ENCODE data around the gene STK32B.

The STK32B gene

GRCh38 chr4:5040856-5041620 is 10.2 kb upstream of the STK32B start:
- TF ChIP-seq GATA3 (IDR thresholded peaks at IDR 0.05; ENCODE audit: low read depth, low read length) = no peak
- no peak for TF ChIP-seq GATA2 (IDR thresholded peaks at IDR 0.05; ENCODE audit: low read depth, low read length)

GRCh38 chr4:5041699-5042098 is 9.6 kb upstream of the STK32B start:
- TF ChIP-seq GATA2 (IDR thresholded peaks at IDR 0.05; ENCODE audit: low read depth, low read length) (no peak), GATA3 (IDR thresholded peaks at IDR 0.05; ENCODE audit: low read depth, low read length) (no peak)

- TF ChIP-seq GATA3 (IDR thresholded peaks at IDR 0.05; ENCODE audit: low read depth, low read length) (no peak), GATA2 (IDR thresholded peaks at IDR 0.05; ENCODE audit: low read depth, low read length) (no peak)
Measured at GRCh38 chr4:5043579-5043978, 7.7 kb upstream of the STK32B start.

- TF ChIP-seq GATA3 (IDR thresholded peaks at IDR 0.05; ENCODE audit: low read depth, low read length) (no peak), GATA2 (IDR thresholded peaks at IDR 0.05; ENCODE audit: low read depth, low read length) (no peak)
Measured at GRCh38 chr4:5044341-5044740, 6.9 kb upstream of the STK32B start.

GRCh38 chr4:5045097-5045496 is 6.2 kb upstream of the STK32B start:
- TF ChIP-seq GATA2 (IDR thresholded peaks at IDR 0.05; ENCODE audit: low read depth, low read length) = no peak
- no peak for TF ChIP-seq GATA3 (IDR thresholded peaks at IDR 0.05; ENCODE audit: low read depth, low read length)

- no peak for TF ChIP-seq GATA3 (IDR thresholded peaks at IDR 0.05; ENCODE audit: low read depth, low read length)
- TF ChIP-seq GATA2 (IDR thresholded peaks at IDR 0.05; ENCODE audit: low read depth, low read length) = no peak
Measured at GRCh38 chr4:5048721-5049120, 2.6 kb upstream of the STK32B start.

- TF ChIP-seq GATA3 (IDR thresholded peaks at IDR 0.05; ENCODE audit: low read depth, low read length) = no peak
- TF ChIP-seq GATA2 (IDR thresholded peaks at IDR 0.05; ENCODE audit: low read depth, low read length) = no peak
Measured at GRCh38 chr4:5050520-5051277, 581 bp upstream of the STK32B start.

- TF ChIP-seq GATA3 (IDR thresholded peaks at IDR 0.05; ENCODE audit: low read depth, low read length) (no peak), GATA2 (IDR thresholded peaks at IDR 0.05; ENCODE audit: low read depth, low read length) (no peak)
Measured at GRCh38 chr4:5052204-5052702, 973 bp downstream of the STK32B start.

GRCh38 chr4:5052726-5053425 is 1.6 kb downstream of the STK32B start:
- no peak for TF ChIP-seq GATA2 (IDR thresholded peaks at IDR 0.05; ENCODE audit: low read depth, low read length)
- TF ChIP-seq GATA3 (IDR thresholded peaks at IDR 0.05; ENCODE audit: low read depth, low read length) = no peak

- no peak for TF ChIP-seq GATA2 (IDR thresholded peaks at IDR 0.05; ENCODE audit: low read depth, low read length)
- no peak for TF ChIP-seq GATA3 (IDR thresholded peaks at IDR 0.05; ENCODE audit: low read depth, low read length)
Measured at GRCh38 chr4:5054532-5054931, 3.3 kb downstream of the STK32B start.

GRCh38 chr4:5055411-5055810 is 4.1 kb downstream of the STK32B start:
- TF ChIP-seq GATA2 (IDR thresholded peaks at IDR 0.05; ENCODE audit: low read depth, low read length) = no peak
- TF ChIP-seq GATA3 (IDR thresholded peaks at IDR 0.05; ENCODE audit: low read depth, low read length) = no peak

- no peak for TF ChIP-seq GATA2 (IDR thresholded peaks at IDR 0.05; ENCODE audit: low read depth, low read length)
- no peak for TF ChIP-seq GATA3 (IDR thresholded peaks at IDR 0.05; ENCODE audit: low read depth, low read length)
Measured at GRCh38 chr4:5066101-5066500, 14.8 kb downstream of the STK32B start.

GRCh38 chr4:5067908-5068307 is 16.6 kb downstream of the STK32B start:
- no peak for TF ChIP-seq GATA3 (IDR thresholded peaks at IDR 0.05; ENCODE audit: low read depth, low read length)
- no peak for TF ChIP-seq GATA2 (IDR thresholded peaks at IDR 0.05; ENCODE audit: low read depth, low read length)

GRCh38 chr4:5069901-5070300 is 18.6 kb downstream of the STK32B start:
- no peak for TF ChIP-seq GATA2 (IDR thresholded peaks at IDR 0.05; ENCODE audit: low read depth, low read length)
- no peak for TF ChIP-seq GATA3 (IDR thresholded peaks at IDR 0.05; ENCODE audit: low read depth, low read length)

Data from SH-SY5Y (cell line).